OCI-LY7 (cell line): ENCODE results near the gene ZSWIM9. TPM values are rescaled to one million over a fixed set of nuclear protein-coding genes. Genes with fewer than 3 reads are reported as not detected.

ENCODE experiments used
- BruUV-seq: library from RNA; stranded (reverse); fragments of 400-500 nt; replicated peaks from 2 replicates; lab custom pipeline; 2021; lab: Mats Ljungman, UMichigan
- CTCF ChIA-PET: fragments of 300-600 bp; sonication (Branson Sonifier 250); formaldehyde crosslinking; loops from one replicate; lab custom pipeline; 2022; ENCODE audit warnings: antibody characterized with exemption; ENCODE audit not compliant: unreplicated experiment; lab: Charles Lee
- POLR2A ChIA-PET: fragments of 300-600 bp; sonication (Branson Sonifier 250); formaldehyde crosslinking; loops from one replicate; lab custom pipeline; 2022; ENCODE audit warnings: antibody characterized with exemption; lab: Charles Lee
- DNase-seq: peaks from one replicate; pipeline ENCODE4 v3.0.0-alpha.2; 2015; ENCODE audit warnings: low spot score
- H2AFZ ChIP-seq: fragments of 200-600 bp; sonication (generic), shearing (Covaris generic); 2 replicates; pipeline ENCODE4 v1.6.1; 2014; ENCODE audit warnings: mild to moderate bottlenecking, antibody characterized with exemption, low read length, moderate library complexity
- H3K27ac ChIP-seq: fragments of 200-600 bp; sonication (generic); 2 replicates; pipeline ENCODE4 v1.5.1; 2014; ENCODE audit warnings: mixed run types, low read depth, mild to moderate bottlenecking, moderate library complexity, low read length, inconsistent platforms; ENCODE audit not compliant: poor library complexity, severe bottlenecking
- H3K36me3 ChIP-seq: fragments of 200-600 bp; sonication (generic); 2 replicates; pipeline ENCODE4 v1.6.1; 2014; ENCODE audit warnings: mild to moderate bottlenecking, antibody characterized with exemption, low read length, moderate library complexity, mixed read lengths; ENCODE audit not compliant: insufficient read depth
- H3K4me1 ChIP-seq: fragments of 200-600 bp; sonication (generic); 2 replicates; pipeline ENCODE4 v1.5.1; 2014; ENCODE audit warnings: mild to moderate bottlenecking, low read length; ENCODE audit not compliant: insufficient read depth, poor library complexity, severe bottlenecking
- H3K4me2 ChIP-seq: fragments of 200-600 bp; sonication (generic); 2 replicates; pipeline ENCODE4 v1.6.1; 2014; ENCODE audit warnings: mild to moderate bottlenecking, low read length
- H3K4me3 ChIP-seq: fragments of 200-600 bp; sonication (generic); 2 replicates; pipeline ENCODE4 v1.5.1; 2014; ENCODE audit warnings: mild to moderate bottlenecking, low read depth, low read length; ENCODE audit not compliant: poor library complexity, severe bottlenecking
- H3K79me2 ChIP-seq: fragments of 200-600 bp; sonication (generic); 2 replicates; pipeline ENCODE4 v1.6.1; 2016; ENCODE audit warnings: low read depth, mild to moderate bottlenecking, low read length, moderate library complexity, mixed read lengths; ENCODE audit not compliant: insufficient read depth
- H3K9me2 ChIP-seq: fragments of 200-600 bp; sonication (generic); 2 replicates; pipeline ENCODE4 v1.6.1; 2016; ENCODE audit warnings: mild to moderate bottlenecking, low read length, mixed read lengths; ENCODE audit not compliant: insufficient read depth
- H3K9me3 ChIP-seq: fragments of 200-600 bp; sonication (generic); 2 replicates; pipeline ENCODE4 v1.6.1; 2014; ENCODE audit warnings: mild to moderate bottlenecking, mixed run types, low read length, mixed read lengths
- H4K20me1 ChIP-seq: fragments of 200-600 bp; sonication (generic); 2 replicates; pipeline ENCODE4 v1.6.1; 2014; ENCODE audit warnings: mild to moderate bottlenecking, antibody characterized with exemption, low read length, moderate library complexity, mixed read lengths; ENCODE audit not compliant: insufficient read depth
- CTCF ChIP-seq: fragments of 200-600 bp; sonication (generic); conservative IDR thresholded peaks from 2 replicates; pipeline ENCODE4 v1.5.1; 2014; ENCODE audit warnings: mild to moderate bottlenecking, antibody characterized with exemption, low read length, moderate library complexity, mixed read lengths
- EZH2phosphoT487 ChIP-seq: fragments of 200-600 bp; sonication (generic); IDR thresholded peaks from 2 replicates; pipeline ENCODE4 v1.6.1; 2018; ENCODE audit warnings: low read depth, borderline replicate concordance, mild to moderate bottlenecking, mixed run types, antibody characterized with exemption, low read length, moderate library complexity, mixed read lengths
- intact Hi-C: fragments of 100-400 bp; cut with micrococcal nuclease; formaldehyde crosslinking; loops from one replicate; pipeline ENCODE4 v1.10.0; 2022; ENCODE audit not compliant: unreplicated experiment
- total RNA-seq, 2 experiments: library from RNA; depleted of rRNA in 1 of 2; stranded (reverse); fragments of >200 nt in 1 of 2; shearing (Covaris generic) in 1 of 2; gene quantifications; 2 replicates each; pipeline ENCODE4 v1.2.3, GENCODE V29; 2014 to 2022

The ZSWIM9 gene
- total RNA-seq, 2 experiments from 2014 or later, result 4.5 to 10.5 TPM

- no TSS peak for BruUV-seq
- TF ChIP-seq CTCF, result no peak
- TF ChIP-seq EZH2phosphoT487, result no peak
- peaks cover 34% of the 10 kb centered on the region for H3K36me3 ChIP-seq
- no peaks in the 10 kb centered on the region for H3K9me2 ChIP-seq
- peaks cover 16% of the 10 kb centered on the region for H3K79me2 ChIP-seq
- ChIA-PET POLR2A (interaction anchor here (0.6 kb wide), 1 partner anchor 51 kb away, joined by 4 read pairs; no protein-coding TSS in a partner anchor), CTCF (no interaction called here)
- peak overlapping the region; percentile 56 for H3K4me2 ChIP-seq
- intact Hi-C loops, result no loop called here
- DNase-seq, result peak; percentile 58
- H3K27ac ChIP-seq, result peak overlapping the region; percentile 47
- no peaks in the 10 kb centered on the region for H3K9me3 ChIP-seq
- H3K4me3 ChIP-seq, result peak overlapping the region; percentile 38
- peaks cover 23% of the 10 kb centered on the region for H3K4me1 ChIP-seq
- no peak overlapping the region for H2AFZ ChIP-seq
- no peaks in the 10 kb centered on the region for H4K20me1 ChIP-seq
These were observed 36.1 kb downstream of the ZSWIM9 start for GRCh38 chr19:48206397-48207093.

DNA sequence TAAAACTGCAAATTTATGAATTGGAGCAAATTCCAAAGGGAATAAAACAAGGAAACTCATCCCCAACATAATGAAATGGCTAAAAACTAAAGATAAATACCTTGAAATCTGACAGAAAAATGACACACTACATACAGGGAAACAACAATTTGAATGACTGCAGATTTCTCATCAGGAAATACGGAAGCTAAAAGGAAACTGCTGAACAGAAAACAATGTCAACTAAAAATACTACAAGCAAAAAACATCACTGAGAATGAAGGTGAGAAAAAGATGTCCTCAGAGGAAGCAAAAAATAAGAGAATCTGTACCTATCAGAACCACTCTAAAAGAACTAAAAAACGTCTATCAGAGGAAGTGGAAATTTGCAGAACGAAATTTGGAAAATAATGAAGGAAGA, 39.5 kb downstream of the ZSWIM9 start:
- H3K9me2 ChIP-seq, result no peaks in the 10 kb centered on the region
- ChIA-PET POLR2A (interaction anchor here (1.2 kb wide), 1 partner anchor 40 kb away, joined by 3 read pairs; no protein-coding TSS in a partner anchor), CTCF (no interaction called here)
- H3K36me3 ChIP-seq, result peaks cover 46% of the 10 kb centered on the region
- DNase-seq, result no peak
- intact Hi-C loops, result no loop called here
- no peak overlapping the region for H3K27ac ChIP-seq
- no peaks in the 10 kb centered on the region for H3K9me3 ChIP-seq
- no peak overlapping the region for H2AFZ ChIP-seq
- peaks cover 10% of the 10 kb centered on the region for H3K4me1 ChIP-seq
- no peaks in the 10 kb centered on the region for H4K20me1 ChIP-seq
- H3K79me2 ChIP-seq, result peaks cover 7% of the 10 kb centered on the region; the same call in 1 of the 2 replicates
- no peak overlapping the region for H3K4me2 ChIP-seq
- BruUV-seq, result no TSS peak
- no peak for TF ChIP-seq CTCF
- H3K4me3 ChIP-seq, result no peak overlapping the region

DNA sequence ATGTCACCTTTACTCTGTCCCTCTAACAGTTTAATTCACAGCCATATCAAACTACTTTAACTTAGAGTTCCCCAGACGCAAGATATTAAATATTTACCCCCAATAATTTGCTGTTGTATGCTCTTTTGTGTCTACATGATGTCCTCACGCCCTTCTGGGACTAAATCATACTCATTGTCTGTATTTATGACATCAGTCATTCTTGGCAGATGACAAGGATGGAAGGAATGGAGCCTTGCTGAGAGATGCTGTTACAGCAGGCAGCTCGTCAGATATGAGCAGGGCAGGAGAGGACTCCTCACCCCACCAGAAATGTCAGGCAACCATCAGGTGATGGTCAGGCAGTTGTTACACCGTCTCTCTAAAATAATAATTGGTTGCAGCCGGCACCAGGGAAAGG, 43.5 kb downstream of the ZSWIM9 start:
- H3K9me3 ChIP-seq, result no peaks in the 10 kb centered on the region
- H3K36me3 ChIP-seq, result peaks cover 62% of the 10 kb centered on the region
- H3K79me2 ChIP-seq, result no peaks in the 10 kb centered on the region
- TF ChIP-seq EZH2phosphoT487 (no peak), CTCF (no peak)
- DNase-seq, result no peak
- no TSS peak for BruUV-seq
- no peaks in the 10 kb centered on the region for H3K4me1 ChIP-seq
- ChIA-PET CTCF (no interaction called here), POLR2A (interaction anchor here (1.0 to 1.1 kb wide), 2 partner anchors 10 to 11 kb away, joined by 3 to 6 read pairs; no protein-coding TSS in a partner anchor)
- no peak overlapping the region for H2AFZ ChIP-seq
- H3K9me2 ChIP-seq, result no peaks in the 10 kb centered on the region
- H3K27ac ChIP-seq, result no peak overlapping the region
- H3K4me2 ChIP-seq, result no peak overlapping the region
- no peaks in the 10 kb centered on the region for H4K20me1 ChIP-seq
- H3K4me3 ChIP-seq, result no peak overlapping the region
- intact Hi-C loops, result no loop called here
